H1 (cell line): ENCODE results near the gene ZDHHC5. TPM values are rescaled to one million over a fixed set of nuclear protein-coding genes. Genes with fewer than 3 reads are reported as not detected.

Source experiments
- CTCF ChIA-PET: fragments of 300-600 bp; sonication (Branson Sonifier 250); formaldehyde crosslinking; loops from one replicate; lab custom pipeline; 2021; ENCODE audit not compliant: partially characterized antibody; lab: Charles Lee
- POLR2A ChIA-PET: fragments of 300-600 bp; sonication (Branson Sonifier 250); formaldehyde crosslinking; loops from one replicate; lab custom pipeline; 2021; ENCODE audit warnings: inconsistent platforms; ENCODE audit not compliant: partially characterized antibody; lab: Charles Lee
- DNase-seq, 2 experiments: peaks; one replicate each; pipeline versions ENCODE4 v3.0.0 to v3.0.0-alpha.2; 2010 to 2022; ENCODE audit warnings: low spot score in 2 of 2, low read depth in 1 of 2, mixed read lengths in 1 of 2
- FAIRE-seq: peaks from 2 replicates; lab custom pipeline; 2011; peaks lifted over from hg19 to GRCh38; lab: Jason Lieb, UNC
- H2AFZ ChIP-seq: 2 replicates; pipeline ENCODE4 v1.8.1; 2012; ENCODE audit warnings: low read length, inconsistent platforms
- H2AK5ac ChIP-seq: 2 replicates; pipeline ENCODE4 v1.6.1; 2013; ENCODE audit warnings: low read depth, low read length
- H2BK120ac ChIP-seq: replicated peaks from 2 replicates; pipeline ENCODE3; 2013; ENCODE audit warnings: low read depth, low read length, inconsistent platforms
- H2BK12ac ChIP-seq: 2 replicates; pipeline ENCODE4 v1.6.1; 2013; ENCODE audit warnings: low read depth, low read length
- H2BK15ac ChIP-seq: 2 replicates; pipeline ENCODE4 v1.6.1; 2013; ENCODE audit warnings: low read length
- H2BK20ac ChIP-seq: 2 replicates; pipeline ENCODE4 v1.6.1; 2013; ENCODE audit warnings: low read length
- H2BK5ac ChIP-seq: 2 replicates; pipeline ENCODE4 v1.6.1; 2013; ENCODE audit warnings: low read depth, low read length
- H3K14ac ChIP-seq: 2 replicates; pipeline ENCODE4 v1.6.1; 2013; ENCODE audit warnings: inconsistent platforms; ENCODE audit not compliant: insufficient read length
- H3K18ac ChIP-seq: 2 replicates; pipeline ENCODE4 v1.6.1; 2013; ENCODE audit warnings: low read length; ENCODE audit errors: extremely low read depth
- H3K23ac ChIP-seq: 2 replicates; pipeline ENCODE4 v1.6.1; 2013; ENCODE audit warnings: inconsistent platforms; ENCODE audit not compliant: insufficient read length
- H3K23me2 ChIP-seq: 2 replicates; pipeline ENCODE4 v1.6.1; 2013; ENCODE audit warnings: low read depth, low read length
- H3K27ac ChIP-seq: 2 replicates; pipeline ENCODE4 v1.6.1; 2011; ENCODE audit warnings: low read depth, low read length, inconsistent platforms
- H3K27me3 ChIP-seq, 4 experiments: replicated peaks in 1 of 4; 1 replicate in 1 of 4; 2 replicates in 3 of 4; pipeline versions ENCODE4 v1.6.1 to v1.8.1; 2011 to 2013; ENCODE audit warnings: low read length in 3 of 4, mild to moderate bottlenecking in 3 of 4, inconsistent platforms in 2 of 4, mixed read lengths in 2 of 4, moderate library complexity in 1 of 4; ENCODE audit not compliant: control insufficient read depth in 3 of 4, insufficient read depth in 3 of 4; ENCODE audit errors: extremely low read depth in 1 of 4
- H3K36me3 ChIP-seq, 4 experiments: 2 replicates each; pipeline versions ENCODE4 v1.6.1 to v1.8.1; 2011 to 2013; ENCODE audit warnings: mild to moderate bottlenecking in 4 of 4, low read length in 3 of 4, moderate library complexity in 2 of 4, control low read depth in 1 of 4, inconsistent platforms in 1 of 4; ENCODE audit not compliant: insufficient read depth in 4 of 4, control insufficient read depth in 2 of 4
- H3K4ac ChIP-seq: replicated peaks from 2 replicates; pipeline ENCODE3; 2013; ENCODE audit warnings: low read length, low read depth, mixed read lengths, inconsistent platforms; ENCODE audit not compliant: insufficient read length
- H3K4me1 ChIP-seq, 4 experiments: replicated peaks in 1 of 4; 1 replicate in 1 of 4; 2 replicates in 3 of 4; pipeline versions ENCODE4 v1.6.1 to v1.8.1; 2011 to 2013; ENCODE audit warnings: low read length in 3 of 4, inconsistent platforms in 2 of 4, mixed read lengths in 1 of 4; ENCODE audit not compliant: insufficient read depth in 4 of 4, control insufficient read depth in 3 of 4
- H3K4me2 ChIP-seq, 2 experiments: 2 replicates each; pipeline versions ENCODE4 v1.6.1 to v1.8.1; 2011 to 2013; ENCODE audit warnings: low read depth in 2 of 2, low read length in 2 of 2, control low read depth in 1 of 2, inconsistent platforms in 1 of 2, mild to moderate bottlenecking in 1 of 2; ENCODE audit not compliant: insufficient read depth in 1 of 2
- H3K4me3 ChIP-seq, 4 experiments: fragments of 200-600, 300-600 bp in 1 of 4; sonication (generic), shearing (Covaris generic), sonication (Bioruptor Twin) in 1 of 4; 2 replicates each; pipeline versions ENCODE4 v1.5.1 to v1.8.1; 2011 to 2016; ENCODE audit warnings: low read length in 4 of 4, low read depth in 3 of 4, control low read depth in 2 of 4, inconsistent platforms in 2 of 4, mild to moderate bottlenecking in 2 of 4, mixed read lengths in 1 of 4, moderate library complexity in 1 of 4; ENCODE audit not compliant: insufficient read depth in 2 of 4; ENCODE audit errors: extremely low read depth in 1 of 4
- H3K56ac ChIP-seq: replicated peaks from 2 replicates; pipeline ENCODE3; 2013; ENCODE audit warnings: low read depth, mild to moderate bottlenecking, mixed read lengths, low read length, inconsistent platforms; ENCODE audit not compliant: insufficient read length
- H3K79me1 ChIP-seq: 2 replicates; pipeline ENCODE4 v1.6.1; 2013; ENCODE audit warnings: low read depth, low read length, control low read depth
- H3K79me2 ChIP-seq, 2 experiments: 2 replicates each; pipeline versions ENCODE4 v1.6.1 to v1.8.1; 2012 to 2013; ENCODE audit warnings: low read length in 2 of 2, mild to moderate bottlenecking in 2 of 2, inconsistent platforms in 1 of 2; ENCODE audit not compliant: insufficient read depth in 2 of 2, control insufficient read depth in 1 of 2
- H3K9ac ChIP-seq, 4 experiments: replicated peaks in 1 of 4; 1 replicate in 1 of 4; 2 replicates in 3 of 4; pipeline versions ENCODE4 v1.6.1 to v1.8.1; 2011 to 2013; ENCODE audit warnings: low read depth in 3 of 4, low read length in 3 of 4, control low read depth in 2 of 4, mild to moderate bottlenecking in 2 of 4, moderate library complexity in 2 of 4, inconsistent platforms in 1 of 4; ENCODE audit errors: extremely low read depth in 1 of 4
- H3K9me3 ChIP-seq, 2 experiments: 2 replicates each; pipeline versions ENCODE4 v1.6.1 to v1.8.1; 2012 to 2013; ENCODE audit warnings: mild to moderate bottlenecking in 2 of 2, moderate library complexity in 2 of 2, control low read depth in 1 of 2, inconsistent platforms in 1 of 2, low read depth in 1 of 2, low read length in 1 of 2, mixed read lengths in 1 of 2; ENCODE audit not compliant: insufficient read depth in 2 of 2
- H4K20me1 ChIP-seq, 2 experiments: replicated peaks in 1 of 2; 2 replicates each; pipeline versions ENCODE3 to v1.8.1; 2011 to 2013; ENCODE audit warnings: inconsistent platforms in 2 of 2, low read length in 2 of 2, mild to moderate bottlenecking in 1 of 2; ENCODE audit not compliant: insufficient read depth in 2 of 2, control insufficient read depth in 1 of 2
- H4K5ac ChIP-seq: 2 replicates; pipeline ENCODE4 v1.6.1; 2013; ENCODE audit warnings: low read length, low read depth, mixed read lengths, inconsistent platforms; ENCODE audit not compliant: insufficient read length
- H4K8ac ChIP-seq: 2 replicates; pipeline ENCODE4 v1.8.0; 2013; ENCODE audit warnings: mild to moderate bottlenecking, moderate library complexity, low read length, inconsistent platforms; ENCODE audit not compliant: insufficient read depth; ENCODE audit errors: extremely low read depth
- H4K91ac ChIP-seq: replicated peaks from 2 replicates; pipeline ENCODE3; 2013; ENCODE audit warnings: low read length, mixed read lengths, inconsistent platforms; ENCODE audit not compliant: insufficient read length
- NRF1 ChIP-seq: IDR thresholded peaks from 2 replicates; pipeline ENCODE4 v1.6.1; 2011; ENCODE audit warnings: mild to moderate bottlenecking, low read depth, low read length, improper control_type of control experiment
- TCF12 ChIP-seq: IDR thresholded peaks from 2 replicates; pipeline ENCODE4 v1.6.1; 2011; ENCODE audit warnings: low read depth, mild to moderate bottlenecking, low read length
- WGBS, 2 experiments: shearing (Covaris generic) in 1 of 2; methylation state at CpG; one replicate each; pipeline versions ENCODE4 v1.1.6 to v1.1.7; 2013 to 2015; ENCODE audit warnings: low lambda C conversion rate in 2 of 2, mixed read lengths in 2 of 2, inconsistent platforms in 1 of 2, low coverage in 1 of 2, missing lambda C conversion rate in 1 of 2; ENCODE audit not compliant: insufficient replicate concordance in 2 of 2, insufficient coverage in 1 of 2, insufficient read length in 1 of 2; ENCODE audit errors: extremely low coverage in 1 of 2, missing lambda C conversion rate in 1 of 2; 5-methylcytosine and 5-hydroxymethylcytosine counted together
- polyA plus RNA-seq, 7 experiments: library from polyadenylated mRNA; depleted of rRNA in 3 of 7; stranded (reverse) in 5 of 7; unstranded in 2 of 7; fragments of >200 nt in 5 of 7; fragments of 200-250 nt in 2 of 7; gene quantifications; 1 replicate in 5 of 7; 2 replicates in 1 of 7; 4 replicates in 1 of 7; pipeline versions ENCODE4 v1.2.1 to v1.2.3, GENCODE V29; 2011 to 2013; ENCODE audit warnings: missing spikeins in 2 of 7, mixed read lengths in 2 of 7
- total RNA-seq: library from RNA; stranded (reverse); fragmentation: NEBNext Ultra II Directional; extraction: Animal tissue kit (Norgen Biotek cat#: 25700); gene quantifications from 2 replicates; pipeline ENCODE4 v1.2.1, GENCODE V29; 2021

The ZDHHC5 gene
- total and polyA plus RNA-seq, 2 of the 8 experiments (the other 6 are each of a cell fraction or from before 2014, with no cell fraction given), result 40.0 to 56.3 TPM

DNA sequence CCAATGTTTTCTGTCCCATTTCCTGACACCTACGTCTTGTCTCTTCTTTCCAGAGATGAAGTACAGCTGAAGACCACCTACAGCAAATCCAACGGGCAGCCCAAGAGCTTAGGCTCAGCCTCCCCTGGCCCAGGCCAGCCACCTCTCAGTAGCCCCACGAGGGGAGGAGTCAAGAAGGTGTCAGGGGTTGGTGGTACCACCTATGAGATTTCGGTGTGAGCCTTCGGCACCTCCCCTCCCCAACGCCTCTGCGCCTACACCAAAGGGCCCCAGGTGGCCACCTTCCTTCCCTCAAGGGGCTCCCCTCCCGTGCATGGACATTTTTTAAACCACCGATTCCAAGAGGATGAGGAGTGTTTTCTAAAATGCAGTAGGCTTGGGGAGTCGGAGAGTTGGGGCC, 31.9 kb downstream of the ZDHHC5 start:
- peak in 1 of 2 experiments; percentile 46 for DNase-seq
- POLR2A ChIA-PET, result interaction anchor here (0.9 to 3.6 kb wide), 6 partner anchors 8 to 42 kb away, joined by 3 to 13 read pairs (median 8); partner anchors contain the start of genes MED19 and SELENOH
- TF ChIP-seq NRF1, result no peak
- no peak for TF ChIP-seq TCF12
- Histone ChIP-seq H2AFZ (no peak overlapping the region), H3K9ac (no peak overlapping the region), H2BK120ac (no peak overlapping the region), H3K27ac (no peak overlapping the region), H3K23me2 (no peaks in the 10 kb centered on the region; the same call in 1 of the 2 replicates), H4K8ac (no peak overlapping the region; the same call in 1 of the 2 replicates), H3K79me2 (no peaks in the 10 kb centered on the region), H4K91ac (no peak overlapping the region), H3K79me1 (no peaks in the 10 kb centered on the region), H3K4me1 (no peaks in the 10 kb centered on the region), H3K14ac (no peak overlapping the region), H2BK15ac (no peak overlapping the region), H2BK12ac (no peak overlapping the region), H3K56ac (no peak overlapping the region), H3K4me2 (no peak overlapping the region), H3K9me3 (no peaks in the 10 kb centered on the region), H3K23ac (no peak overlapping the region), H4K20me1 (no peaks in the 10 kb centered on the region), H3K4ac (no peak overlapping the region), H2BK5ac (no peak overlapping the region), H3K18ac (no peak overlapping the region), H4K5ac (no peak overlapping the region), H2AK5ac (no peak overlapping the region), H3K4me3 (no peak overlapping the region), H2BK20ac (no peak overlapping the region), H3K27me3 (no peaks in the 10 kb centered on the region), H3K36me3 (peaks cover 25 to 71% (median 56%) of the 10 kb centered on the region in 4 experiments)
- no peak for FAIRE-seq
- CTCF ChIA-PET, result interaction anchor here (0.8 to 1.7 kb wide), 5 partner anchors 10 to 245 kb away, joined by 3 to 6 read pairs (median 3); no protein-coding TSS in a partner anchor
- 92% methylated on average over 10 of the region's 10 CpGs; no CpG with 5 or more reads in 1 of the 2 experiments for WGBS, 2 experiments
